HCT116 (cell line): ENCODE measurements around the gene PTPRC. TPM values are rescaled to one million over a fixed set of nuclear protein-coding genes. Genes with fewer than 3 reads are reported as not detected.

ENCODE experiments used
- ATAC-seq: fragments of 200-7000 bp; cut with Tn5 transposase; 2 replicates; pipeline ENCODE4 v1.9.1; 2020; ENCODE audit warnings: mild to moderate bottlenecking, moderate library complexity
- BruUV-seq: library from RNA; stranded (reverse); fragments of 400-500 nt; replicated peaks from 2 replicates; lab custom pipeline; 2021; lab: Mats Ljungman, UMichigan
- CTCF ChIA-PET: fragments of 300-600 bp; sonication (Branson Sonifier 250); formaldehyde crosslinking; loops from one replicate; lab custom pipeline; 2021; ENCODE audit warnings: antibody characterized with exemption; lab: Charles Lee
- POLR2A ChIA-PET: fragments of 300-600, 350-600 bp; sonication (Branson Sonifier 250); formaldehyde crosslinking; loops from one replicate; lab custom pipeline; 2021; ENCODE audit warnings: antibody characterized with exemption; lab: Charles Lee
- RAD21 ChIA-PET, 2 experiments: fragments of 300-600 bp; sonication (Branson Sonifier 250); formaldehyde crosslinking; loops; one replicate each; lab custom pipeline; 2023; ENCODE audit warnings: low total read pairs in 2 of 2; ENCODE audit not compliant: uncharacterized antibody in 2 of 2, unreplicated experiment in 2 of 2, low non-redundant PET in 1 of 2; lab: Charles Lee
- DNase-seq: peaks from one replicate; pipeline ENCODE4 v3.0.0-alpha.2; 2010; ENCODE audit warnings: low read depth, low spot score
- H2AFZ ChIP-seq: fragments of 200-600 bp; shearing (Covaris generic), sonication (generic); 2 replicates; pipeline ENCODE4 v1.6.1; 2017; ENCODE audit warnings: low read depth, mixed run types, mixed read lengths, antibody characterized with exemption, low read length; ENCODE audit not compliant: poor library complexity, severe bottlenecking
- H3K27ac ChIP-seq: 2 replicates; pipeline ENCODE4 v1.5.1; 2012; ENCODE audit warnings: low read depth, low read length
- H3K27me3 ChIP-seq: fragments of 200-600 bp; sonication (generic); 2 replicates; pipeline ENCODE4 v1.6.1; 2016; ENCODE audit warnings: mixed run types, low read length, mixed read lengths; ENCODE audit not compliant: insufficient read depth
- H3K36me3 ChIP-seq, 2 experiments: fragments of 200-500 bp in 1 of 2; fragments of 200-600 bp in 1 of 2; sonication (Bioruptor generic) in 1 of 2; sonication (generic) in 1 of 2; 2 replicates each; pipeline versions ENCODE4 v1.5.1 to v1.6.1; 2014 to 2016; ENCODE audit warnings: low read length in 2 of 2, inconsistent platforms in 1 of 2, mixed read lengths in 1 of 2, mixed run types in 1 of 2; ENCODE audit not compliant: insufficient read depth in 2 of 2, control insufficient read depth in 1 of 2
- H3K4me1 ChIP-seq, 2 experiments: fragments of 200-600 bp in 1 of 2; sonication (generic) in 1 of 2; 2 replicates each; pipeline versions ENCODE4 v1.5.1 to v1.6.1; 2012 to 2017; ENCODE audit warnings: low read length in 2 of 2, inconsistent platforms in 1 of 2, mild to moderate bottlenecking in 1 of 2, mixed read lengths in 1 of 2, mixed run types in 1 of 2, moderate library complexity in 1 of 2; ENCODE audit not compliant: insufficient read depth in 2 of 2, control insufficient read depth in 1 of 2
- H3K4me2 ChIP-seq: fragments of 200-600 bp; sonication (generic); 2 replicates; pipeline ENCODE4 v1.6.1; 2017; ENCODE audit warnings: mixed run types, low read length, mixed read lengths
- H3K4me3 ChIP-seq, 2 experiments: fragments of 200-600 bp in 1 of 2; sonication (generic) in 1 of 2; replicated peaks in 1 of 2; 2 replicates each; pipeline ENCODE4 v1.5.1; 2011 to 2016; ENCODE audit warnings: low read length in 2 of 2, control low read depth in 1 of 2, low read depth in 1 of 2, mild to moderate bottlenecking in 1 of 2, mixed read lengths in 1 of 2, mixed run types in 1 of 2
- H3K79me2 ChIP-seq: fragments of 200-600 bp; sonication (generic); 2 replicates; pipeline ENCODE4 v1.6.1; 2017; ENCODE audit warnings: mild to moderate bottlenecking, mixed run types, low read length, moderate library complexity, mixed read lengths; ENCODE audit not compliant: insufficient read depth
- H3K9ac ChIP-seq: fragments of 200-600 bp; sonication (generic); 2 replicates; pipeline ENCODE4 v1.6.1; 2016; ENCODE audit warnings: low read length, mixed read lengths
- H3K9me2 ChIP-seq: fragments of 200-600 bp; sonication (generic), shearing (Covaris generic); 2 replicates; pipeline ENCODE4 v1.6.1; 2017; ENCODE audit warnings: mixed run types, mild to moderate bottlenecking, moderate library complexity; ENCODE audit not compliant: insufficient read depth
- H3K9me3 ChIP-seq, 2 experiments: fragments of 200-500 bp in 1 of 2; fragments of 200-600 bp in 1 of 2; sonication (Bioruptor generic) in 1 of 2; sonication (generic) in 1 of 2; 2 replicates each; pipeline ENCODE4 v1.6.1; 2014 to 2017; ENCODE audit warnings: low read length in 2 of 2, mixed read lengths in 2 of 2, inconsistent platforms in 1 of 2, low read depth in 1 of 2, mild to moderate bottlenecking in 1 of 2, mixed run types in 1 of 2, moderate library complexity in 1 of 2; ENCODE audit not compliant: control insufficient read depth in 1 of 2, insufficient read depth in 1 of 2
- H4K20me1 ChIP-seq: fragments of 200-600 bp; sonication (generic), shearing (Covaris generic); 2 replicates; pipeline ENCODE4 v1.6.1; 2017; ENCODE audit warnings: mixed run types, mild to moderate bottlenecking, moderate library complexity; ENCODE audit not compliant: insufficient read depth
- ATF3 ChIP-seq: IDR thresholded peaks from 2 replicates; pipeline ENCODE4 v1.6.1; 2012
- CBX3 ChIP-seq: IDR thresholded peaks from 2 replicates; pipeline ENCODE4 v1.6.1; 2012; ENCODE audit warnings: low read depth
- CEBPB ChIP-seq: IDR thresholded peaks from 2 replicates; pipeline ENCODE4 v1.6.1; 2012; ENCODE audit warnings: low read depth
- EGR1 ChIP-seq: IDR thresholded peaks from 2 replicates; pipeline ENCODE4 v1.6.1; 2012; ENCODE audit warnings: low read depth
- ELF1 ChIP-seq: IDR thresholded peaks from 2 replicates; pipeline ENCODE4 v1.6.1; 2012; ENCODE audit warnings: low read depth, borderline replicate concordance
- EZH2phosphoT487 ChIP-seq: fragments of 200-600 bp; IDR thresholded peaks from 2 replicates; pipeline ENCODE4 v1.6.1; 2018; ENCODE audit warnings: antibody characterized with exemption, borderline replicate concordance
- FOSL1 ChIP-seq: IDR thresholded peaks from 2 replicates; pipeline ENCODE4 v1.6.1; 2012; ENCODE audit warnings: low read depth
- JUND ChIP-seq: IDR thresholded peaks from 2 replicates; pipeline ENCODE4 v1.6.1; 2012
- MAX ChIP-seq: IDR thresholded peaks from 2 replicates; pipeline ENCODE4 v1.6.1; 2012
- POLR2A ChIP-seq: IDR thresholded peaks from 2 replicates; pipeline ENCODE4 v1.7.0; 2011; ENCODE audit warnings: borderline replicate concordance; ENCODE audit not compliant: insufficient read depth, insufficient read length; ENCODE audit errors: extremely low read depth
- POLR2AphosphoS5 ChIP-seq: IDR thresholded peaks from 2 replicates; pipeline ENCODE4 v1.6.1; 2011; ENCODE audit warnings: mild to moderate bottlenecking, low read depth, low read length, moderate library complexity
- RAD21 ChIP-seq: IDR thresholded peaks from 2 replicates; pipeline ENCODE4 v1.6.1; 2012; ENCODE audit warnings: low read depth, mild to moderate bottlenecking
- REST ChIP-seq: IDR thresholded peaks from 2 replicates; pipeline ENCODE4 v1.6.1; 2012; ENCODE audit warnings: low read depth
- SIN3A ChIP-seq: IDR thresholded peaks from 2 replicates; pipeline ENCODE4 v1.6.1; 2012; ENCODE audit warnings: low read depth
- SRF ChIP-seq: IDR thresholded peaks from 2 replicates; pipeline ENCODE4 v1.6.1; 2012; ENCODE audit warnings: low read depth
- TCF7L2 ChIP-seq: IDR thresholded peaks from 2 replicates; pipeline ENCODE4 v1.7.0; 2011; ENCODE audit warnings: borderline replicate concordance, inconsistent platforms; ENCODE audit not compliant: insufficient read depth, insufficient read length; ENCODE audit errors: extremely low read depth
- YY1 ChIP-seq: IDR thresholded peaks from 2 replicates; pipeline ENCODE4 v1.6.1; 2011; ENCODE audit warnings: low read length, low read depth, moderate library complexity, mild to moderate bottlenecking; ENCODE audit not compliant: insufficient replicate concordance; ENCODE audit errors: extremely low read depth
- ZFX ChIP-seq: fragments of 450-650 bp; IDR thresholded peaks from 2 replicates; pipeline ENCODE4 v1.6.1; 2017
- ZNF274 ChIP-seq: fragments of 200-500 bp; sonication (Bioruptor generic); IDR thresholded peaks from 2 replicates; pipeline ENCODE4 v1.6.1; 2014; ENCODE audit warnings: mild to moderate bottlenecking, low read depth, low read length, inconsistent platforms
- intact Hi-C: fragments of 100-400 bp; cut with micrococcal nuclease; formaldehyde crosslinking; loops from 2 replicates; pipeline ENCODE4 v1.10.0; 2022
- total RNA-seq: library from RNA; stranded (reverse); gene quantifications from one replicate; pipeline ENCODE4 v1.2.1, GENCODE V29; 2021; ENCODE audit not compliant: unreplicated experiment

PTPRC gene
- total RNA-seq, 1 experiment from 2014 or later = 1.2 TPM

GRCh38 chr1:198764748-198765147 is 125.9 kb downstream of the PTPRC start:
- DNase-seq = no peak
- no peak for ATAC-seq
- ChIA-PET RAD21 (no interaction called here), CTCF (no interaction called here), POLR2A (no interaction called here)
- Histone ChIP-seq H3K9ac (no peak overlapping the region), H3K9me3 (no peaks in the 10 kb centered on the region), H3K4me2 (no peak overlapping the region), H2AFZ (no peak overlapping the region), H3K4me1 (peaks cover 0 to 6% of the 10 kb centered on the region in 2 experiments; a peak in 1 of 4 replicates), H3K27ac (no peak overlapping the region), H3K27me3 (no peaks in the 10 kb centered on the region), H3K9me2 (no peaks in the 10 kb centered on the region), H3K4me3 (no peak overlapping the region), H3K79me2 (no peaks in the 10 kb centered on the region), H4K20me1 (no peaks in the 10 kb centered on the region), H3K36me3 (no peaks in the 10 kb centered on the region)
- BruUV-seq = no TSS peak
- intact Hi-C loops = no loop called here
- TF ChIP-seq EGR1 (no peak), ELF1 (no peak), EZH2phosphoT487 (no peak), SIN3A (no peak), FOSL1 (no peak), SRF (no peak), TCF7L2 (no peak), ZNF274 (no peak), ZFX (no peak), YY1 (no peak), CBX3 (no peak)

GRCh38 chr1:198765416-198765815 is 126.6 kb downstream of the PTPRC start:
- no peaks in the 10 kb centered on the region for H3K9me2 ChIP-seq
- ChIA-PET POLR2A (no interaction called here), RAD21 (no interaction called here), CTCF (interaction anchor here (0.7 kb wide), 1 partner anchor 87 kb away, joined by 3 read pairs; no protein-coding TSS in a partner anchor)
- H3K79me2 ChIP-seq = no peaks in the 10 kb centered on the region
- H3K4me3 ChIP-seq = no peak overlapping the region
- no peak overlapping the region for H2AFZ ChIP-seq
- peaks cover 0 to 6% of the 10 kb centered on the region in 2 experiments; a peak in 1 of 4 replicates for H3K4me1 ChIP-seq
- H3K4me2 ChIP-seq = no peak overlapping the region
- H3K36me3 ChIP-seq = no peaks in the 10 kb centered on the region
- intact Hi-C loops = no loop called here
- H4K20me1 ChIP-seq = no peaks in the 10 kb centered on the region
- no peaks in the 10 kb centered on the region for H3K27me3 ChIP-seq
- no TSS peak for BruUV-seq
- no peak overlapping the region for H3K27ac ChIP-seq
- ATAC-seq = no peak
- DNase-seq = no peak
- no peak overlapping the region for H3K9ac ChIP-seq
- no peaks in the 10 kb centered on the region for H3K9me3 ChIP-seq
- TF ChIP-seq YY1 (no peak), RAD21 (no peak), TCF7L2 (no peak), SIN3A (no peak), JUND (no peak), ZFX (no peak), ELF1 (no peak), ATF3 (no peak), REST (no peak), CBX3 (no peak), POLR2AphosphoS5 (no peak), EGR1 (no peak), MAX (no peak), POLR2A (no peak), FOSL1 (no peak), CEBPB (no peak)
